Activated CD8-positive, alpha-beta memory T cell treated with anti-CD3 and anti-CD28 coated beads, Interleukin-2, amount 10 ng/mL, durations not matched to agents 7 days and 5 days (primary cell): ENCODE results near the gene TMEM179. TPM values are rescaled to one million over a fixed set of nuclear protein-coding genes. Genes with fewer than 3 reads are reported as not detected.
A peak's percentile ranks its signal among the peaks of the same experiment; 100 is the strongest.

ENCODE experiments used
- ATAC-seq: fragments of 150-1000 bp; cut with Tn5 transposase; one replicate; pipeline ENCODE4 v1.10.0; 2021; ENCODE audit warnings: moderate library complexity
- CTCF ChIA-PET: fragments of 350-600 bp; sonication (Branson Sonifier 250); formaldehyde crosslinking; loops from one replicate; lab custom pipeline; 2021; ENCODE audit warnings: antibody characterized with exemption; lab: Charles Lee
- DNase-seq: peaks from one replicate; pipeline ENCODE4 v3.0.0-alpha.2; 2020
- H3K27ac Mint-ChIP-seq: one replicate; pipeline ENCODE4 v1.8.0; 2021; ENCODE audit warnings: mild to moderate bottlenecking, mixed read lengths
- H3K27me3 Mint-ChIP-seq: one replicate; pipeline ENCODE4 v1.8.0; 2021; ENCODE audit warnings: mixed read lengths
- H3K36me3 Mint-ChIP-seq: one replicate; pipeline ENCODE4 v1.8.0; 2021; ENCODE audit warnings: mild to moderate bottlenecking, mixed read lengths
- H3K4me1 Mint-ChIP-seq: one replicate; pipeline ENCODE4 v1.8.0; 2021; ENCODE audit warnings: mixed read lengths
- H3K4me3 Mint-ChIP-seq: one replicate; pipeline ENCODE4 v1.8.0; 2021; ENCODE audit warnings: mild to moderate bottlenecking, moderate library complexity, mixed read lengths
- H3K9me3 Mint-ChIP-seq: one replicate; pipeline ENCODE4 v1.8.0; 2022; ENCODE audit warnings: low read depth, mixed read lengths
- total RNA-seq, 2 experiments: library from RNA; stranded (reverse); gene quantifications; one replicate each; pipeline ENCODE4 v1.2.3, GENCODE V29; 2021

Gene TMEM179
- total RNA-seq, 2 experiments from 2014 or later: not detected

- H3K9me3 Mint-ChIP-seq: no peaks in the 10 kb centered on the region
- DNase-seq: no peak
- CTCF ChIA-PET: no interaction called here
- H3K4me1 Mint-ChIP-seq: no peaks in the 10 kb centered on the region
- H3K27me3 Mint-ChIP-seq: no peaks in the 10 kb centered on the region
- H3K4me3 Mint-ChIP-seq: no peak overlapping the region
- no peak overlapping the region for H3K27ac Mint-ChIP-seq
- no peak for ATAC-seq
- H3K36me3 Mint-ChIP-seq: no peaks in the 10 kb centered on the region
These were observed 12.3 kb downstream of the TMEM179 start for GRCh38 chr14:104592292-104592672.

GRCh38 chr14:104591506-104592291, 12.9 kb downstream of the TMEM179 start:
- Mint-ChIP-seq H3K27ac (no peak overlapping the region), H3K27me3 (no peaks in the 10 kb centered on the region), H3K9me3 (no peaks in the 10 kb centered on the region), H3K36me3 (no peaks in the 10 kb centered on the region), H3K4me1 (no peaks in the 10 kb centered on the region), H3K4me3 (no peak overlapping the region)
- CTCF ChIA-PET: no interaction called here
- DNase-seq (no peak), ATAC-seq (no peak)

GRCh38 chr14:104591031-104591430, 13.5 kb downstream of the TMEM179 start:
- Mint-ChIP-seq H3K36me3 (no peaks in the 10 kb centered on the region), H3K4me3 (no peak overlapping the region), H3K27me3 (no peaks in the 10 kb centered on the region), H3K9me3 (no peaks in the 10 kb centered on the region), H3K27ac (no peak overlapping the region), H3K4me1 (no peaks in the 10 kb centered on the region)
- no peak for DNase-seq
- CTCF ChIA-PET: no interaction called here
- ATAC-seq: no peak

- H3K4me1 Mint-ChIP-seq: no peaks in the 10 kb centered on the region
- no peak overlapping the region for H3K4me3 Mint-ChIP-seq
- ATAC-seq (no peak), DNase-seq (no peak)
- CTCF ChIA-PET: no interaction called here
- no peak overlapping the region for H3K27ac Mint-ChIP-seq
- H3K36me3 Mint-ChIP-seq: no peaks in the 10 kb centered on the region
- no peaks in the 10 kb centered on the region for H3K27me3 Mint-ChIP-seq
- H3K9me3 Mint-ChIP-seq: no peaks in the 10 kb centered on the region
These were observed 14.2 kb downstream of the TMEM179 start for GRCh38 chr14:104590240-104590965.

GRCh38 chr14:104589338-104590195, 15.0 kb downstream of the TMEM179 start:
- CTCF ChIA-PET: no interaction called here
- H3K27me3 Mint-ChIP-seq: no peaks in the 10 kb centered on the region
- no peaks in the 10 kb centered on the region for H3K4me1 Mint-ChIP-seq
- H3K36me3 Mint-ChIP-seq: no peaks in the 10 kb centered on the region
- no peaks in the 10 kb centered on the region for H3K9me3 Mint-ChIP-seq
- H3K4me3 Mint-ChIP-seq: no peak overlapping the region
- peak; percentile 16 for ATAC-seq
- no peak overlapping the region for H3K27ac Mint-ChIP-seq
- DNase-seq: no peak

- Mint-ChIP-seq H3K27ac (no peak overlapping the region), H3K9me3 (no peaks in the 10 kb centered on the region), H3K4me1 (no peaks in the 10 kb centered on the region), H3K4me3 (no peak overlapping the region), H3K27me3 (no peaks in the 10 kb centered on the region), H3K36me3 (no peaks in the 10 kb centered on the region)
- DNase-seq: no peak
- CTCF ChIA-PET: no interaction called here
- ATAC-seq: no peak
These were observed 16.3 kb downstream of the TMEM179 start for GRCh38 chr14:104588066-104588857.

GRCh38 chr14:104587641-104588040, 16.9 kb downstream of the TMEM179 start:
- DNase-seq: no peak
- Mint-ChIP-seq H3K36me3 (no peaks in the 10 kb centered on the region), H3K4me3 (no peak overlapping the region), H3K4me1 (no peaks in the 10 kb centered on the region), H3K27me3 (no peaks in the 10 kb centered on the region), H3K9me3 (no peaks in the 10 kb centered on the region), H3K27ac (no peak overlapping the region)
- ATAC-seq: no peak
- CTCF ChIA-PET: no interaction called here

- no peak for ATAC-seq
- Mint-ChIP-seq H3K4me1 (no peaks in the 10 kb centered on the region), H3K36me3 (no peaks in the 10 kb centered on the region), H3K9me3 (no peaks in the 10 kb centered on the region), H3K27ac (no peak overlapping the region), H3K27me3 (no peaks in the 10 kb centered on the region), H3K4me3 (no peak overlapping the region)
- no peak for DNase-seq
- CTCF ChIA-PET: interaction anchor here (0.6 kb wide), 1 partner anchor 223 kb away, joined by 3 read pairs; no protein-coding TSS in a partner anchor
These were observed 17.5 kb downstream of the TMEM179 start for GRCh38 chr14:104586832-104587620.

- no peaks in the 10 kb centered on the region for H3K4me1 Mint-ChIP-seq
- no peaks in the 10 kb centered on the region for H3K27me3 Mint-ChIP-seq
- no peaks in the 10 kb centered on the region for H3K9me3 Mint-ChIP-seq
- H3K36me3 Mint-ChIP-seq: no peaks in the 10 kb centered on the region
- no peak overlapping the region for H3K4me3 Mint-ChIP-seq
- CTCF ChIA-PET: interaction anchor here (0.6 kb wide), 1 partner anchor 224 kb away, joined by 3 read pairs; no protein-coding TSS in a partner anchor
- H3K27ac Mint-ChIP-seq: no peak overlapping the region
- no peak for ATAC-seq
- no peak for DNase-seq
These were observed 18.4 kb downstream of the TMEM179 start for GRCh38 chr14:104585966-104586697.

GRCh38 chr14:104584557-104584956, 20.0 kb downstream of the TMEM179 start:
- Mint-ChIP-seq H3K27me3 (no peaks in the 10 kb centered on the region), H3K4me1 (no peaks in the 10 kb centered on the region), H3K4me3 (no peak overlapping the region), H3K36me3 (no peaks in the 10 kb centered on the region), H3K9me3 (no peaks in the 10 kb centered on the region), H3K27ac (no peak overlapping the region)
- ATAC-seq (no peak), DNase-seq (no peak)
- CTCF ChIA-PET: no interaction called here

GRCh38 chr14:104583424-104584306, 20.9 kb downstream of the TMEM179 start:
- ATAC-seq (no peak), DNase-seq (no peak)
- no peaks in the 10 kb centered on the region for H3K36me3 Mint-ChIP-seq
- no peaks in the 10 kb centered on the region for H3K9me3 Mint-ChIP-seq
- no peak overlapping the region for H3K27ac Mint-ChIP-seq
- CTCF ChIA-PET: no interaction called here
- no peaks in the 10 kb centered on the region for H3K4me1 Mint-ChIP-seq
- H3K4me3 Mint-ChIP-seq: no peak overlapping the region
- no peaks in the 10 kb centered on the region for H3K27me3 Mint-ChIP-seq
